ENCODE results near the gene AKT3.

The AKT3 gene

GRCh38 chr1:243793298-243793697 is 56.7 kb downstream of the AKT3 start:
- DNase-seq (ENCODE audit: low spot score): no peak
- no peak overlapping the region for H3K27ac ChIP-seq (replicated peaks; ENCODE audit: low read length)
- no CpG with 5 or more reads among the region's 2 CpGs for WGBS, 2 donors (ENCODE audit: extremely low coverage in 2 of 2, insufficient read length in 2 of 2, insufficient replicate concordance in 1 of 2)

GRCh38 chr1:243792891-243793290 is 57.2 kb downstream of the AKT3 start:
- no peak overlapping the region for H2AK5ac ChIP-seq (ENCODE audit: low read depth, low read length)
- H2BK5ac ChIP-seq (ENCODE audit: low read length): no peak overlapping the region
- peaks cover 0 to 5% of the 10 kb centered on the region in 2 donors for H3K4me1 ChIP-seq (ENCODE audit: control insufficient read depth in 2 of 2, insufficient read depth in 1 of 2, low read depth in 1 of 2, low read length in 2 of 2)
- no peak overlapping the region for H3K9ac ChIP-seq (ENCODE audit: low read depth, low read length, poor library complexity)
- no peak overlapping the region for H2AFZ ChIP-seq (ENCODE audit: low read length)
- peaks cover 0 to 4% of the 10 kb centered on the region in 2 donors for H3K36me3 ChIP-seq (replicated peaks in 1 of 2; ENCODE audit: control insufficient read depth in 2 of 2, insufficient read depth in 2 of 2, low read length in 2 of 2)
- H3K9me3 ChIP-seq (replicated peaks in 1 of 2; ENCODE audit: control insufficient read depth in 2 of 2, insufficient read depth in 1 of 2, low read depth in 1 of 2, low read length in 2 of 2): peaks cover 3 to 12% of the 10 kb centered on the region in 2 donors
- no peaks in the 10 kb centered on the region for H3K27me3 ChIP-seq (ENCODE audit: control insufficient read depth in 3 of 3, insufficient read depth in 3 of 3, low read depth in 1 of 3, low read length in 3 of 3)
- no peak overlapping the region for H2BK15ac ChIP-seq (ENCODE audit: low read length)
- no peak overlapping the region for H2BK120ac ChIP-seq (ENCODE audit: low read depth, low read length)
- H3K18ac ChIP-seq (ENCODE audit: low read length): no peak overlapping the region
- H2BK12ac ChIP-seq (ENCODE audit: low read length): no peak overlapping the region
- no peak overlapping the region for H3K4me3 ChIP-seq (ENCODE audit: low read length in 2 of 2)
- no CpG with 5 or more reads among the region's 3 CpGs for WGBS, 2 donors (ENCODE audit: extremely low coverage in 2 of 2, insufficient read length in 2 of 2, insufficient replicate concordance in 1 of 2)
- H3K4me2 ChIP-seq (ENCODE audit: insufficient read depth, low read length, poor library complexity, severe bottlenecking): no peak overlapping the region
- no peak overlapping the region for H3K14ac ChIP-seq (ENCODE audit: low read length)
- H3K4ac ChIP-seq (ENCODE audit: low read length): no peak overlapping the region
- no peak overlapping the region for H4K91ac ChIP-seq (ENCODE audit: low read depth, low read length, poor library complexity)
- no peak overlapping the region for H3K23ac ChIP-seq (ENCODE audit: low read depth, low read length, poor library complexity)
- no peaks in the 10 kb centered on the region for H3K79me1 ChIP-seq (ENCODE audit: low read depth, low read length)
- DNase-seq (ENCODE audit: low spot score): no peak
- H3K27ac ChIP-seq (replicated peaks; ENCODE audit: low read length): no peak overlapping the region
- H4K8ac ChIP-seq (ENCODE audit: low read depth, low read length): no peak overlapping the region

More at GRCh38 chr1:243793298-243793697, 56.7 kb downstream of the AKT3 start:
- Histone ChIP-seq H3K4me3 (ENCODE audit: low read length in 2 of 2) (no peak overlapping the region), H3K4me1 (ENCODE audit: control insufficient read depth in 2 of 2, insufficient read depth in 1 of 2, low read depth in 1 of 2, low read length in 2 of 2) (peaks cover 0 to 5% of the 10 kb centered on the region in 2 donors), H3K79me1 (ENCODE audit: low read depth, low read length) (no peaks in the 10 kb centered on the region), H3K4me2 (ENCODE audit: insufficient read depth, low read length, poor library complexity, severe bottlenecking) (no peak overlapping the region), H3K9ac (ENCODE audit: low read depth, low read length, poor library complexity) (no peak overlapping the region), H3K36me3 (replicated peaks in 1 of 2; ENCODE audit: control insufficient read depth in 2 of 2, insufficient read depth in 2 of 2, low read length in 2 of 2) (peaks cover 0 to 4% of the 10 kb centered on the region in 2 donors), H2AK5ac (ENCODE audit: low read depth, low read length) (no peak overlapping the region), H3K27me3 (ENCODE audit: control insufficient read depth in 3 of 3, insufficient read depth in 3 of 3, low read depth in 1 of 3, low read length in 3 of 3) (no peaks in the 10 kb centered on the region), H3K4ac (ENCODE audit: low read length) (no peak overlapping the region), H2BK12ac (ENCODE audit: low read length) (no peak overlapping the region), H3K14ac (ENCODE audit: low read length) (no peak overlapping the region), H3K23ac (ENCODE audit: low read depth, low read length, poor library complexity) (no peak overlapping the region), H2BK5ac (ENCODE audit: low read length) (no peak overlapping the region), H2BK120ac (ENCODE audit: low read depth, low read length) (no peak overlapping the region), H4K91ac (ENCODE audit: low read depth, low read length, poor library complexity) (no peak overlapping the region), H3K9me3 (replicated peaks in 1 of 2; ENCODE audit: control insufficient read depth in 2 of 2, insufficient read depth in 1 of 2, low read depth in 1 of 2, low read length in 2 of 2) (peaks cover 3 to 12% of the 10 kb centered on the region in 2 donors), H4K8ac (ENCODE audit: low read depth, low read length) (no peak overlapping the region), H2BK15ac (ENCODE audit: low read length) (no peak overlapping the region), H2AFZ (ENCODE audit: low read length) (no peak overlapping the region), H3K18ac (ENCODE audit: low read length) (no peak overlapping the region)

GRCh38 chr1:243792401-243792800 is 57.6 kb downstream of the AKT3 start:
- no CpG with 5 or more reads among the region's 2 CpGs for WGBS, 2 donors (ENCODE audit: extremely low coverage in 2 of 2, insufficient read length in 2 of 2, insufficient replicate concordance in 1 of 2)
- no peak overlapping the region for H3K9ac ChIP-seq (ENCODE audit: low read depth, low read length, poor library complexity)
- no peaks in the 10 kb centered on the region for H3K79me1 ChIP-seq (ENCODE audit: low read depth, low read length)
- no peak overlapping the region for H2AK5ac ChIP-seq (ENCODE audit: low read depth, low read length)
- DNase-seq (ENCODE audit: low spot score): no peak
- H3K23ac ChIP-seq (ENCODE audit: low read depth, low read length, poor library complexity): no peak overlapping the region
- peaks cover 0 to 5% of the 10 kb centered on the region in 2 donors for H3K4me1 ChIP-seq (ENCODE audit: control insufficient read depth in 2 of 2, insufficient read depth in 1 of 2, low read depth in 1 of 2, low read length in 2 of 2)
- H3K27me3 ChIP-seq (ENCODE audit: control insufficient read depth in 3 of 3, insufficient read depth in 3 of 3, low read depth in 1 of 3, low read length in 3 of 3): no peaks in the 10 kb centered on the region
- H3K9me3 ChIP-seq (replicated peaks in 1 of 2; ENCODE audit: control insufficient read depth in 2 of 2, insufficient read depth in 1 of 2, low read depth in 1 of 2, low read length in 2 of 2): peaks cover 3 to 12% of the 10 kb centered on the region in 2 donors
- no peak overlapping the region for H2AFZ ChIP-seq (ENCODE audit: low read length)
- no peak overlapping the region for H2BK12ac ChIP-seq (ENCODE audit: low read length)
- no peak overlapping the region for H3K18ac ChIP-seq (ENCODE audit: low read length)
- H2BK120ac ChIP-seq (ENCODE audit: low read depth, low read length): no peak overlapping the region
- H3K14ac ChIP-seq (ENCODE audit: low read length): no peak overlapping the region
- H3K4me2 ChIP-seq (ENCODE audit: insufficient read depth, low read length, poor library complexity, severe bottlenecking): no peak overlapping the region
- no peak overlapping the region for H3K27ac ChIP-seq (replicated peaks; ENCODE audit: low read length)
- no peak overlapping the region for H4K91ac ChIP-seq (ENCODE audit: low read depth, low read length, poor library complexity)
- no peak overlapping the region for H3K4me3 ChIP-seq (ENCODE audit: low read length in 2 of 2)
- no peak overlapping the region for H2BK5ac ChIP-seq (ENCODE audit: low read length)
- no peak overlapping the region for H2BK15ac ChIP-seq (ENCODE audit: low read length)
- H4K8ac ChIP-seq (ENCODE audit: low read depth, low read length): no peak overlapping the region
- H3K4ac ChIP-seq (ENCODE audit: low read length): no peak overlapping the region
- H3K36me3 ChIP-seq (replicated peaks in 1 of 2; ENCODE audit: control insufficient read depth in 2 of 2, insufficient read depth in 2 of 2, low read length in 2 of 2): peaks cover 0 to 4% of the 10 kb centered on the region in 2 donors

- Histone ChIP-seq H4K91ac (ENCODE audit: low read depth, low read length, poor library complexity) (no peak overlapping the region), H2BK15ac (ENCODE audit: low read length) (no peak overlapping the region), H2BK120ac (ENCODE audit: low read depth, low read length) (no peak overlapping the region), H2AFZ (ENCODE audit: low read length) (no peak overlapping the region), H3K4me1 (ENCODE audit: control insufficient read depth in 2 of 2, insufficient read depth in 1 of 2, low read depth in 1 of 2, low read length in 2 of 2) (peaks cover 0 to 5% of the 10 kb centered on the region in 2 donors), H2BK5ac (ENCODE audit: low read length) (no peak overlapping the region), H3K23ac (ENCODE audit: low read depth, low read length, poor library complexity) (no peak overlapping the region), H3K4me2 (ENCODE audit: insufficient read depth, low read length, poor library complexity, severe bottlenecking) (no peak overlapping the region), H3K9me3 (replicated peaks in 1 of 2; ENCODE audit: control insufficient read depth in 2 of 2, insufficient read depth in 1 of 2, low read depth in 1 of 2, low read length in 2 of 2) (peaks cover 3 to 11% of the 10 kb centered on the region in 2 donors), H3K36me3 (replicated peaks in 1 of 2; ENCODE audit: control insufficient read depth in 2 of 2, insufficient read depth in 2 of 2, low read length in 2 of 2) (peaks cover 0 to 4% of the 10 kb centered on the region in 2 donors), H3K27me3 (ENCODE audit: control insufficient read depth in 3 of 3, insufficient read depth in 3 of 3, low read depth in 1 of 3, low read length in 3 of 3) (no peaks in the 10 kb centered on the region), H4K8ac (ENCODE audit: low read depth, low read length) (no peak overlapping the region), H2AK5ac (ENCODE audit: low read depth, low read length) (no peak overlapping the region), H3K14ac (ENCODE audit: low read length) (no peak overlapping the region), H3K27ac (replicated peaks; ENCODE audit: low read length) (no peak overlapping the region), H3K4ac (ENCODE audit: low read length) (no peak overlapping the region), H3K79me1 (ENCODE audit: low read depth, low read length) (no peaks in the 10 kb centered on the region), H3K18ac (ENCODE audit: low read length) (no peak overlapping the region), H2BK12ac (ENCODE audit: low read length) (no peak overlapping the region), H3K4me3 (ENCODE audit: low read length in 2 of 2) (no peak overlapping the region), H3K9ac (ENCODE audit: low read depth, low read length, poor library complexity) (no peak overlapping the region)
- no peak for DNase-seq (ENCODE audit: low spot score)
- WGBS, 2 donors (ENCODE audit: extremely low coverage in 2 of 2, insufficient read length in 2 of 2, insufficient replicate concordance in 1 of 2): no CpG with 5 or more reads among the region's 4 CpGs
Measured at GRCh38 chr1:243791586-243792267, 58.3 kb downstream of the AKT3 start.

All from neuronal stem cell (in vitro differentiated cells).